GM12878 (cell line): Measurements from ENCODE around the gene INO80. TPM values are rescaled to one million over a fixed set of nuclear protein-coding genes. Genes with fewer than 3 reads are reported as not detected.
A peak's percentile ranks its signal among the peaks of the same experiment; 100 is the strongest.

Experiments
- BMI1 ChIP-seq: fragments of 450-650 bp; IDR thresholded peaks from 2 replicates; pipeline ENCODE4 v1.6.1; 2016; ENCODE audit warnings: mild to moderate bottlenecking, moderate library complexity, borderline replicate concordance
- CREB1 ChIP-seq: IDR thresholded peaks from 2 replicates; pipeline ENCODE4 v1.6.1; 2012; ENCODE audit warnings: low read depth, mild to moderate bottlenecking, inconsistent platforms
- E2F8 ChIP-seq: fragments of 450-650 bp; IDR thresholded peaks from 2 replicates; pipeline ENCODE4 v1.6.1; 2018; ENCODE audit warnings: mild to moderate bottlenecking, low read depth, moderate library complexity; ENCODE audit not compliant: partially characterized antibody
- GABPA ChIP-seq: IDR thresholded peaks from 2 replicates; pipeline ENCODE4 v1.6.1; 2014; ENCODE audit warnings: antibody characterized with exemption, low read depth, mild to moderate bottlenecking, inconsistent platforms
- JUND ChIP-seq: IDR thresholded peaks from 2 replicates; pipeline ENCODE4 v1.6.1; 2012; ENCODE audit warnings: low read depth, mild to moderate bottlenecking, low read length, improper control_type of control experiment, moderate library complexity
- NFIC ChIP-seq: IDR thresholded peaks from 2 replicates; pipeline ENCODE4 v1.6.1; 2012; ENCODE audit warnings: low read depth, mild to moderate bottlenecking, inconsistent platforms, low read length, moderate library complexity
- SREBF2 ChIP-seq: IDR thresholded peaks from 2 replicates; pipeline ENCODE4 v1.6.1; 2012; ENCODE audit warnings: mild to moderate bottlenecking, low read length
- polyA plus RNA-seq, 11 experiments: library from polyadenylated mRNA; depleted of rRNA in 4 of 11; unstranded in 6 of 11; stranded (reverse) in 5 of 11; fragments of >200 nt; fragmentation: Nextera tagmentation in 4 of 11; fragmentation: Illumina TruSeq in 1 of 11; extraction: Ambion mirVana in 4 of 11; extraction: Trizol in 1 of 11; gene quantifications; 1 replicate in 1 of 11; 2 replicates in 10 of 11; pipeline versions ENCODE4 v1.2.1 to v1.2.3, GENCODE V29; 2011 to 2016; ENCODE audit warnings: inconsistent platforms in 2 of 11, missing spikeins in 2 of 11, low read depth in 1 of 11
- total RNA-seq, 4 experiments: library from RNA; depleted of rRNA in 3 of 4; stranded (reverse); fragments of >200 nt in 3 of 4; fragmentation: Illumina TruSeq in 1 of 4; extraction: Trizol in 1 of 4; gene quantifications; 2 replicates each; pipeline versions ENCODE4 v1.2.1 to v1.2.3, GENCODE V29; 2013 to 2021
- TF ChIP-seq, protein P1 (sequence below): fragments of 450-650 bp; IDR thresholded peaks from 2 replicates; pipeline ENCODE4 v1.6.1; 2016; ENCODE audit warnings: mild to moderate bottlenecking
- TF ChIP-seq, protein P2 (sequence below): IDR thresholded peaks from 2 replicates; pipeline ENCODE4 v1.6.1; 2012; ENCODE audit warnings: low read depth, low read length, improper control_type of control experiment

The INO80 gene
- total and polyA plus RNA-seq, 10 of the 15 experiments (the other 5 are each of a cell fraction or from before 2014, with no cell fraction given) = 4.5 to 25.0 (median 14.2) TPM

DNA sequence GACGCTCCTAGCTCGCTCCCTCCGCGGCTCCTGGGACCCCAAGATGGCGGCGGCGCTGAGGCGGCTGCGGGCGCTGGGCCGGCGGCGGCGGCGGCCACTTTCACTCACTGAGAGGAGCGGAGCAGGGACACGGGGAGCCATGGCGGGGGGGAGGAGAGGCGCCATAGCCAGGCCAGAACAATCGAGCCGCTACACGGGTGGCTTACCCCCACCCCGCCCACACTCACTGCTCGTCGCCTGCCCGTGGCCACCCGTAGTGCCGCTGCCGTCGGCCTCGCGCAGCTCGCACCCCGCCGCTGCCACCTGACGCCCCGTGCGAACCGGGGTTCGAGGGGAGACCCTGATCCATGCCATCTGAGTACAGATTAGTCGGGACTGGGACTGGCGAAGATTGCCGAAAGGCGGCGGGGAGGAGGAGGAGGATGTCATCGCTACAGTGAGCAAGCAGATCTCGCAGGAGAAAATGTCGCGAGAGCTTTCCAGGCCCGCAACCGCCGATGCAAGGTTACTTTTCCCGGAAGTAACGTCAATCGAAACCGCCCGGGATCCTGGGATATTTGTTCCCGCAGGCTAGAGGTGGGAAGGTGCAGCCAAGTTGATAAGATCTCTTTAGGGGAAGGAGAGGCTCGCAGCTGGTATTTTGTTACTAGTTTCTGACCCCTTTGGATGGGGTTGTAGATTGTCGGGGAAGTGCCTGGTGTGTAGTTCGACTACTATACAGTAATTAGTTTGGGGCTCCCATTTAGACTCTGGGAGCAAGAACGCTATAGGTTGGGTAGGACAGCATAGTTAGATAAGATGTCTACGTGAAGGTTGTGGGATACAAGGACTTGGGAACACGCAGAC, at the start of gene INO80 (continued):
- TF ChIP-seq E2F8 = no peak
- TF ChIP-seq JUND = no peak
- no peak for TF ChIP-seq GABPA
- no peak for TF ChIP-seq NFIC
- TF ChIP-seq, protein P1, sequence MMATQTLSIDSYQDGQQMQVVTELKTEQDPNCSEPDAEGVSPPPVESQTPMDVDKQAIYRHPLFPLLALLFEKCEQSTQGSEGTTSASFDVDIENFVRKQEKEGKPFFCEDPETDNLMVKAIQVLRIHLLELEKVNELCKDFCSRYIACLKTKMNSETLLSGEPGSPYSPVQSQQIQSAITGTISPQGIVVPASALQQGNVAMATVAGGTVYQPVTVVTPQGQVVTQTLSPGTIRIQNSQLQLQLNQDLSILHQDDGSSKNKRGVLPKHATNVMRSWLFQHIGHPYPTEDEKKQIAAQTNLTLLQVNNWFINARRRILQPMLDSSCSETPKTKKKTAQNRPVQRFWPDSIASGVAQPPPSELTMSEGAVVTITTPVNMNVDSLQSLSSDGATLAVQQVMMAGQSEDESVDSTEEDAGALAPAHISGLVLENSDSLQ = peak; percentile 70
- no peak for TF ChIP-seq BMI1
- no peak for TF ChIP-seq SREBF2
- peak; percentile 62; the same call in 1 of the 2 replicates for TF ChIP-seq CREB1
- TF ChIP-seq, protein P2, sequence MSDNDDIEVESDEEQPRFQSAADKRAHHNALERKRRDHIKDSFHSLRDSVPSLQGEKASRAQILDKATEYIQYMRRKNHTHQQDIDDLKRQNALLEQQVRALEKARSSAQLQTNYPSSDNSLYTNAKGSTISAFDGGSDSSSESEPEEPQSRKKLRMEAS = peak; percentile 73
- TF ChIP-seq, all 136 proteins: peak for 60
